ENCODE results near the gene ETHE1. TPM values are rescaled to one million over a fixed set of nuclear protein-coding genes. Genes with fewer than 3 reads are reported as not detected.

ETHE1 gene
- total and polyA plus RNA-seq, 2 donors from 2014 or later = 61.3 to 81.8 TPM

- FAIRE-seq = no peak
- no peaks in the 10 kb centered on the region for H3K9me3 ChIP-seq (ENCODE audit: control insufficient read depth in 2 of 3, insufficient read depth in 1 of 3, low read length in 3 of 3)
- H3K36me3 ChIP-seq (ENCODE audit: control insufficient read depth in 2 of 3, insufficient read depth in 3 of 3, low read length in 3 of 3) = peaks cover 0 to 6% (median 3%) of the 10 kb centered on the region in 3 donors
- H3K4me1 ChIP-seq (ENCODE audit: control insufficient read depth in 2 of 3, insufficient read depth in 2 of 3, low read depth in 1 of 3, low read length in 3 of 3) = peaks cover 0 to 12% (median 0%) of the 10 kb centered on the region in 3 donors
- intact Hi-C loops (cut with DNase I) = no loop called here
- no peak for TF ChIP-seq CTCF (IDR thresholded peaks at IDR 0.05; ENCODE audit: borderline replicate concordance, extremely low read depth, insufficient read depth)
- no peak overlapping the region for H3K9ac ChIP-seq (ENCODE audit: low read length in 3 of 3)
- H3K27me3 ChIP-seq (ENCODE audit: control insufficient read depth, insufficient read depth, low read length) = peaks cover 3% of the 10 kb centered on the region
- H3K27ac ChIP-seq (ENCODE audit: low read depth in 2 of 2, low read length in 2 of 2) = peak overlapping the region; percentile 16 to 32
- H3K4me3 ChIP-seq (ENCODE audit: low read length in 3 of 3) = no peak overlapping the region
- no peak for DNase-seq
Measured at GRCh38 chr19:43499042-43499441, 28.0 kb downstream of the ETHE1 start.

- TF ChIP-seq CTCF (IDR thresholded peaks at IDR 0.05; ENCODE audit: borderline replicate concordance, extremely low read depth, insufficient read depth) = no peak
- peaks cover 0 to 8% (median 3%) of the 10 kb centered on the region in 3 donors for H3K36me3 ChIP-seq (ENCODE audit: control insufficient read depth in 2 of 3, insufficient read depth in 3 of 3, low read length in 3 of 3)
- H3K4me1 ChIP-seq (ENCODE audit: control insufficient read depth in 2 of 3, insufficient read depth in 2 of 3, low read depth in 1 of 3, low read length in 3 of 3) = peaks cover 0 to 7% (median 0%) of the 10 kb centered on the region in 3 donors
- peaks cover 3% of the 10 kb centered on the region for H3K27me3 ChIP-seq (ENCODE audit: control insufficient read depth, insufficient read depth, low read length)
- no peak overlapping the region for H3K4me3 ChIP-seq (ENCODE audit: low read length in 3 of 3)
- no peak overlapping the region for H3K27ac ChIP-seq (ENCODE audit: low read depth in 2 of 2, low read length in 2 of 2)
- H3K9me3 ChIP-seq (ENCODE audit: control insufficient read depth in 2 of 3, insufficient read depth in 1 of 3, low read length in 3 of 3) = no peaks in the 10 kb centered on the region
- no peak for FAIRE-seq
- intact Hi-C loops (cut with DNase I) = no loop called here
- H3K9ac ChIP-seq (ENCODE audit: low read length in 3 of 3) = no peak overlapping the region
- peak in 1 of 5 donors; percentile 64 for DNase-seq
Measured at GRCh38 chr19:43498233-43498842, 28.7 kb downstream of the ETHE1 start.

GRCh38 chr19:43496960-43497359 is 30.0 kb downstream of the ETHE1 start:
- no peaks in the 10 kb centered on the region for H3K27me3 ChIP-seq (ENCODE audit: control insufficient read depth, insufficient read depth, low read length)
- no peak overlapping the region for H3K9ac ChIP-seq (ENCODE audit: low read length in 3 of 3)
- TF ChIP-seq CTCF (IDR thresholded peaks at IDR 0.05; ENCODE audit: borderline replicate concordance, extremely low read depth, insufficient read depth) = no peak
- no peak overlapping the region for H3K4me3 ChIP-seq (ENCODE audit: low read length in 3 of 3)
- intact Hi-C loops (cut with DNase I) = no loop called here
- DNase-seq (no peak), FAIRE-seq (no peak)
- H3K36me3 ChIP-seq (ENCODE audit: control insufficient read depth in 2 of 3, insufficient read depth in 3 of 3, low read length in 3 of 3) = peaks cover 0 to 9% (median 3%) of the 10 kb centered on the region in 3 donors
- peaks cover 0 to 5% (median 0%) of the 10 kb centered on the region in 3 donors for H3K4me1 ChIP-seq (ENCODE audit: control insufficient read depth in 2 of 3, insufficient read depth in 2 of 3, low read depth in 1 of 3, low read length in 3 of 3)
- H3K9me3 ChIP-seq (ENCODE audit: control insufficient read depth in 2 of 3, insufficient read depth in 1 of 3, low read length in 3 of 3) = no peaks in the 10 kb centered on the region
- no peak overlapping the region for H3K27ac ChIP-seq (ENCODE audit: low read depth in 2 of 2, low read length in 2 of 2)

Data from kidney (tissue), 14 donors.